ENCODE results near the gene TECPR2. TPM values are rescaled to one million over a fixed set of nuclear protein-coding genes. Genes with fewer than 3 reads are reported as not detected.
A peak's percentile ranks its signal among the peaks of the same experiment; 100 is the strongest.

The TECPR2 gene
- total and polyA plus RNA-seq, 4 donors: 5.6 to 30.3 (median 19.5) TPM

DNA sequence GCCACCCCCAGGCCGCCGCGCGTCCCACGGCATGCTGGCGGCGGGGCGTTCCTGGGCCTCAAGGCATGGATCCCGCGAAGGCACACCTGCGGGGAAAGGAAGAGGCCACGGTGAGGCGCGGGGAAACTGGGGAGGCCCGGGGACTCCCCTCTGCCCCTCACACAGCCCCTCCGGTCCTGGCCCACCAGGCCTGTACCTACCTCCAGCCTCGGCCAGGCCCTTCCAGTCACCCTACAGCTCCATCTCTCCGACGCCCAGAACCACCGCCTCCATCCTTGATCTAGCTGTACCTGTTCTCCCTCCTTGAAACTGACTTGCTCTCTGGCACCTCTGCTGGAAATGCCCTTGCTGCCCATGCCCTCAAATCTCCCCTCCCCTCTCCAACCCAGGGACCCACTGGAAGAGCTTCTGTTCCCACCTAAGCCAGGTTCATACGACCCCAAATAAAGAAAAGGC, 145.1 kb downstream of the TECPR2 start:
- Histone ChIP-seq H3K4me3 (no peak overlapping the region), H3K36me3 (ENCODE audit: control insufficient read depth in 4 of 4, insufficient read depth in 4 of 4, low read length in 4 of 4) (peaks cover 0 to 18% (median 4%) of the 10 kb centered on the region in 4 donors), H3K4me1 (ENCODE audit: control insufficient read depth in 5 of 5, insufficient read depth in 5 of 5, low read length in 5 of 5) (peaks cover 0 to 13% (median 4%) of the 10 kb centered on the region in 5 donors), H3K27me3 (ENCODE audit: control insufficient read depth in 3 of 3, insufficient read depth in 3 of 3, low read length in 2 of 3) (no peaks in the 10 kb centered on the region), H3K9me3 (ENCODE audit: control insufficient read depth in 4 of 4, insufficient read depth in 3 of 4, low read length in 3 of 4) (no peaks in the 10 kb centered on the region), H3K27ac (ENCODE audit: low read depth in 1 of 2, low read length in 1 of 2) (peak overlapping the region; percentile 15 to 87), H3K9ac (ENCODE audit: insufficient read depth in 1 of 2, low read length in 2 of 2) (no peak overlapping the region)
- no peak for DNase-seq
- no peak for ATAC-seq (ENCODE audit: insufficient read depth, low FRiP score)
- no peak for TF ChIP-seq CTCF (IDR thresholded peaks at IDR 0.05; ENCODE audit: control extremely low read depth, extremely low read depth)
- WGBS, 2 donors: 91 to 92% methylated on average over 21 of the region's 21 CpGs

GRCh38 chr14:102508410-102508773, 145.7 kb downstream of the TECPR2 start:
- H3K27me3 ChIP-seq (ENCODE audit: control insufficient read depth in 3 of 3, insufficient read depth in 3 of 3, low read length in 2 of 3): no peaks in the 10 kb centered on the region
- H3K27ac ChIP-seq (ENCODE audit: low read depth in 1 of 2, low read length in 1 of 2): peak overlapping the region; percentile 87 to 89
- no peak for TF ChIP-seq CTCF (IDR thresholded peaks at IDR 0.05; ENCODE audit: control extremely low read depth, extremely low read depth)
- H3K9me3 ChIP-seq (ENCODE audit: control insufficient read depth in 4 of 4, insufficient read depth in 3 of 4, low read length in 3 of 4): no peaks in the 10 kb centered on the region
- ATAC-seq (ENCODE audit: insufficient read depth, low FRiP score) (no peak), DNase-seq (no peak)
- WGBS, 2 donors: 69 to 79% methylated on average over 14 of the region's 14 CpGs
- peak overlapping the region; percentile 49 for H3K4me3 ChIP-seq
- H3K4me1 ChIP-seq (ENCODE audit: control insufficient read depth in 5 of 5, insufficient read depth in 5 of 5, low read length in 5 of 5): peaks cover 0 to 13% (median 4%) of the 10 kb centered on the region in 5 donors
- H3K9ac ChIP-seq (ENCODE audit: insufficient read depth in 1 of 2, low read length in 2 of 2): no peak overlapping the region
- peaks cover 0 to 18% (median 4%) of the 10 kb centered on the region in 4 donors for H3K36me3 ChIP-seq (ENCODE audit: control insufficient read depth in 4 of 4, insufficient read depth in 4 of 4, low read length in 4 of 4)

DNA sequence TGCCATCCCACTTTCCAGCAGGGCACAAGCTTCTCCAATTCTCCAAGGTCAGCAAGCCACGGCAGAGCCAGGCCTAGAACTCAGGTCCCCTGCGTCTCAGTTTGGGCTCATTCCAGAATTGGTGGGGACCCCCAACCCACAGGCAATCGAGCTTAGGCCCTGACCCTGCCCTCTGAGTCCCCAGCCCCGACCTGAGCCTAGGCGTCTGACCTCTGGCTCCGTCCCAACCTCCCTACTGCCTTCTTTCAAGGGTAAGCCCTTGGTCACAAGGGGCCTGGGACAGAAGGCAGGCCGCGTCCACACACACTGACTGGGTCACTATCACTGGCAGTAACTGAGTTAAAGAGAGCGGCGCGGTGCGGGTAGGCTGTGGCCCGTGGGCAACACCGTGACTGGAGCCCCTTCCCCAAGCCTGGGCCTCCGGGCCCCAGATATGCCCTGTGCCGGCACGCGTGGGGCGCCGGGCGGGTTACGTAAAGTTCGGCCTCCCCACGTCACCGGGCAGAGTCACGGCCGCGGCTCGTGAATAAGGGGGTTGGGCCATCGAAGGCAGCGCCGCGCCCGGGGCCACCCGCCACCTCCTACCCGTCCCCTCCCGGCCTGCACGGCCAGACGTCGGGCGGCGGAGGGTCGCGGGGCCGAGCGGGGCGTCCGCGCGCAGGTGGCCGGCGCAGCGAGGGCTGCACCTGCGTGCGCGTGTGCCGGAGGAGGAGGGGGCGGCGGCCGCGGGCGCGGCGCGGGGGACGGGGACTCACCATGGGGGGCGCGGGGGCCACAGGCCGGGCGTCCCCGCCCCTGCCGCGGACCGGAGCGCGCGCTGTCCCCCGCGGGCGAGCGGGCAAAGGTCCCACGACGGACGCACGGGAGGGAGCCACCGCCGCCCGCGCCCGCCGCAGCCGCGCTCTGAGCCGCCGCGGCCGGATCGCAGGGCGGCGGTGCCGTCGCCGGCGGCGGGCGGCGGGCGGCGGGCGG, 146.3 kb downstream of the TECPR2 start:
- ATAC-seq (ENCODE audit: insufficient read depth, low FRiP score) (no peak), DNase-seq (peak in 2 of 3 donors; percentile 30 to 52)
- Histone ChIP-seq H3K27me3 (ENCODE audit: control insufficient read depth in 3 of 3, insufficient read depth in 3 of 3, low read length in 2 of 3) (no peaks in the 10 kb centered on the region), H3K9me3 (ENCODE audit: control insufficient read depth in 4 of 4, insufficient read depth in 3 of 4, low read length in 3 of 4) (no peaks in the 10 kb centered on the region), H3K4me3 (peak overlapping the region; percentile 49), H3K36me3 (ENCODE audit: control insufficient read depth in 4 of 4, insufficient read depth in 4 of 4, low read length in 4 of 4) (peaks cover 0 to 18% (median 4%) of the 10 kb centered on the region in 4 donors), H3K9ac (ENCODE audit: insufficient read depth in 1 of 2, low read length in 2 of 2) (peak overlapping the region in 1 of 2 donors; percentile 53), H3K27ac (ENCODE audit: low read depth in 1 of 2, low read length in 1 of 2) (peak overlapping the region; percentile 87 to 89), H3K4me1 (ENCODE audit: control insufficient read depth in 5 of 5, insufficient read depth in 5 of 5, low read length in 5 of 5) (peaks cover 0 to 13% (median 4%) of the 10 kb centered on the region in 5 donors)
- WGBS, 2 donors: 5 to 16% methylated on average over 55 to 110 of the region's 110 CpGs
- TF ChIP-seq CTCF (IDR thresholded peaks at IDR 0.05; ENCODE audit: control extremely low read depth, extremely low read depth): no peak

Measured in lung (tissue), 12 donors.